Activated CD8-positive, alpha-beta memory T cell treated with anti-CD3 and anti-CD28 coated beads for 4 hours (primary cell): ENCODE data around the gene ADNP2.

ENCODE experiments used
- DNase-seq, 2 donors: peaks; one replicate each; pipeline ENCODE4 v3.0.0-alpha.2; 2020; ENCODE audit warnings: low read depth in 2 of 2

The ADNP2 gene

DNA sequence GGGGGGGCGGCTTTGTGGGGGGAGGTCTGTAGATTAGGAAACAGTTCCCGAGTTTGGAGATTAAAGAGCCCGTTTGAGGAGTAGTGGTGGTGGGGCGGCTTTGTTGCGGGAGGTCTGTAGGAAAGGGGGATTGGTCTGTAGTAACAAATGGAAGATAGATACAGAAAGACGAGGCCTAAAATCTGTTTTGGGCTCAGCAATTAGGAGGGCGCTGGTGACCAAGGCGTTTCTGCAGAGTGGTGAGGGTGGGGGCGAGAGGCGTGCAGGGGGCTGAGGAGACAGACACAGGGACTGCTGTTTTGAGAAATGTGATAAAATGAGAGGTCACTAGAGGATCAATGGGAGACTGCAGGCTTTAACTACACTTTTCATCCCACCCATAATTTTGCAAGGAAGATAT is 1.6 kb upstream of the ADNP2 start:
- no peak for DNase-seq

- DNase-seq = no peak
Measured at GRCh38 chr18:80108121-80108536, 933 bp upstream of the ADNP2 start.

GRCh38 chr18:80109676-80110078 is 615 bp downstream of the ADNP2 start:
- no peak for DNase-seq

- DNase-seq = no peak
Measured at GRCh38 chr18:80112624-80113248, 3.7 kb downstream of the ADNP2 start.

- DNase-seq = no peak
Measured at GRCh38 chr18:80115035-80115434, 6.0 kb downstream of the ADNP2 start.

DNA sequence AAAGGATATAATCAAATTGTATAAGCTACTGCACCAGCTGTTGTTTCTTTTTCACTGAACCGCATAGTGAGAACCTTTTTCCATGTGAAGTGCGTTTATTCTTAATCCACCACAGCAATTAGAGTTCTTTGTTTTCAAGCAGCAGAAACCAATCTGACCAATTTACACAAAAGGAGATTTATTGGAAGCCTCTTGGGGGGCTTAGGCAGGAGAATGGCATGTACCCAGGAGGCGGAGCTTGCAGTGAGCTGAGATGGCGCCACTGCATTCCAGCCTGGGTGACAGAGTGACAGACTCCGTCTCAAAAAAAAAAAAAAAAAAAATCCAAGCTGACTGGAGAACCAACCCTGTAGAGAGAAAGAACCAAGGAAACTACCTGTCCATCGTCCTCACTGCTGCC is 10.0 kb downstream of the ADNP2 start:
- DNase-seq = no peak

GRCh38 chr18:80120932-80121331 is 11.9 kb downstream of the ADNP2 start:
- no peak for DNase-seq

- no peak for DNase-seq
Measured at GRCh38 chr18:80124131-80124530, 15.1 kb downstream of the ADNP2 start.

GRCh38 chr18:80126797-80127196 is 17.7 kb downstream of the ADNP2 start:
- DNase-seq = no peak

- DNase-seq = no peak
Measured at GRCh38 chr18:80127635-80128034, 18.6 kb downstream of the ADNP2 start.

- no peak for DNase-seq
Measured at GRCh38 chr18:80129672-80130367, 20.8 kb downstream of the ADNP2 start.

DNA sequence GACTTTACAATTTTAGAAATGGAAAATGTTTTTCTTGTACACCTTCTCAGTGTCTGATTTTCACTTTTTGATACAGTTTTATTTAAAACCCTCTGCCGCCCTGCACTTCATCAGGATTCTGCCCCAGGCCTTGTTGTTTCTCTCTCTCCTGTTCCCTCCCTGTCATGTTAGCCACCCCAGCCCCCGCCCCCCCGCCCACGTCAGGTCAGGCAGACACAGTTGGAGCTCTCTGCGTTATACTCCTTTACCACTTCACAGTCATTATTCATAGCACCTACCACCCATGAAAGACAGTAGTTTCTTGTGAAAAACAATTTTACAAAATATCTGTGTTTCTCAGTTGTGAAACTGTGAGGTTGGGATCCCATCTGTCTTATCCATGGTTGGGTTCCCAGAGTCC is 21.5 kb downstream of the ADNP2 start:
- DNase-seq = no peak

- DNase-seq = no peak
Measured at GRCh38 chr18:80132180-80132812, 23.2 kb downstream of the ADNP2 start.

DNA sequence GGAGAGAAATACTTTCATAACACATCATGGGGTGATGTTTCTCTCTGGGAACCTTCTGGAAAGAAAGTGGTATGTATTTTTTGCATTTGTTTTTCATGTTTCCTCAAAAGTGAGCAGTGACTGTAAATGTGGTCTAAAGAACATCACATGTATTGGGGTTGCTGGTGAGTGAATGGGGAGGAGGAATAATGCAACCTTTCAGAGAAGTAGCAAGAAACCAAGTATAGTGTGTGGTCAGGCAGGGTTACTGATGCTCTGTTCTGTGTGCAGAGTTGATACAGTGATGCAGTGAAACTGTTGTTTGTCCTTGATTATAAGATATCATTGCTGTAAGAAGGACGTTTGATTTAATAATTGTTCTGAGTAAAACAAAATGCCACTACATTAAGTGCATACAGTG is 24.1 kb downstream of the ADNP2 start:
- DNase-seq = no peak

DNA sequence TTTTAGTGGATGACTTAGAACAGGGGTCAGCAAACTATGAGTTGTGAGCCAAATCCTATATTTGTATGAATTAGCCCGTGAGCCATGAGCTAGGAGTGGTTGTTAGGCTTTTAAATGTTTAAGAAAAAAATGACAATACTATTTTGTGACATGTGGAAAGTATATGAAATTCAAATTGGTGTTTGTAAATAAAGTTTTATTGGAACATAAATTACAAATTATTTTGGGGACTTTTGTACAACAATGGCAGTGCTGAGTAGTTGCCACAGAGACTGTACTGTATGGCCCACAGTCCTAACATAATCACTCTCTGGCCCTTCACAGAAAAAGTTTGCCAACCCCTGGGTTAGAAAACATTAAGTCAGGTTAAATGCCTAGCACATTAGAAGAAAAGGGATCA is 26.1 kb downstream of the ADNP2 start:
- no peak for DNase-seq

- DNase-seq = no peak
Measured at GRCh38 chr18:80136679-80137078, 27.6 kb downstream of the ADNP2 start.

- no peak for DNase-seq
Measured at GRCh38 chr18:80137137-80137536, 28.1 kb downstream of the ADNP2 start.

- DNase-seq = no peak
Measured at GRCh38 chr18:80137976-80138375, 28.9 kb downstream of the ADNP2 start.

GRCh38 chr18:80140455-80140985 is 31.5 kb downstream of the ADNP2 start:
- DNase-seq = no peak

DNA sequence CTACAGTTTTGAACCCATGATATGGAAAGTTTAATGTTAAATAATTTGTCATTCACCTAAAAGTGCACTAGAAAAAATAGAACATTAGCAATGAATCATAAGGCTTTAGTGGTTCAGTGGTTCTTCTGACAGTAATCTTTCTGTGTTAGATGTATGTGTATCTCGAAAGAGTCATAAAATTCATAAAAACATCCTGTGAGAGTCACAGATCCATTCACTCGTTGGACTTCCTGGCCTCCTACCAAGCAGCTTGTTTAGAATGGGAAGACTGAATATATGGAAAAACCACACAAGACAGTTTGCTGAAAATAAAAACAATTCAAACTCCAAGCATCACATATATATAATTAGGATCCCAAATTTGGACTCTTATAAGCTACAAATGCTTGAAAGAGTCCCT is 34.8 kb downstream of the ADNP2 start:
- DNase-seq = no peak

- DNase-seq = no peak
Measured at GRCh38 chr18:80145196-80145804, 36.2 kb downstream of the ADNP2 start.

DNA sequence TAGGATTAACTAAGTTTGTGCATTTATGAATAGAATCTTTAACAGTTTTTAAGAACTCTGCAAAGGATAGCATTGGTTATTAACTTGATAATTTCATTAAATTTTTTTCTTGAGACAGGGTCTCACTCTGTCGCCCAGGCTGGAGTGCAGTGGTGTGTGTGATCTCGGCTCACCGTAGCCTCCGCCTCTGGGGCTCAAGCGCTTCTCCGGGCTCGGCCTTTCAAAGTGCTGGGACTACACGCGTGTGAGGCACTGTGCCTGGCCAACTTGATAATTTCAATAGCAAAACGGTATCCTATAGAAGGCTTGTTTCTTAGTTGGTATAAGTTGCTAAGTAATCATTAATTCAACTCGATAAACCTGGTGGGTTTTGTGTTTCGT is 38.0 kb downstream of the ADNP2 start:
- no peak for DNase-seq
